Mammary epithelial cell (primary cell): ENCODE data around the gene TBX19.

Experiments
- CTCF ChIP-seq, 2 donors: IDR thresholded peaks in 1 of 2; conservative IDR thresholded peaks in 1 of 2; 2 replicates each; pipeline ENCODE4 v1.5.1; 2011 to 2012; ENCODE audit warnings: inconsistent platforms in 2 of 2, low read length in 2 of 2, mild to moderate bottlenecking in 2 of 2, control low read depth in 1 of 2, low read depth in 1 of 2; ENCODE audit not compliant: insufficient read depth in 1 of 2; ENCODE audit errors: extremely low read depth in 1 of 2
- EZH2 ChIP-seq: IDR thresholded peaks from 2 replicates; pipeline ENCODE4 v1.6.1; 2012; ENCODE audit warnings: low read length, inconsistent platforms, borderline replicate concordance

DNA sequence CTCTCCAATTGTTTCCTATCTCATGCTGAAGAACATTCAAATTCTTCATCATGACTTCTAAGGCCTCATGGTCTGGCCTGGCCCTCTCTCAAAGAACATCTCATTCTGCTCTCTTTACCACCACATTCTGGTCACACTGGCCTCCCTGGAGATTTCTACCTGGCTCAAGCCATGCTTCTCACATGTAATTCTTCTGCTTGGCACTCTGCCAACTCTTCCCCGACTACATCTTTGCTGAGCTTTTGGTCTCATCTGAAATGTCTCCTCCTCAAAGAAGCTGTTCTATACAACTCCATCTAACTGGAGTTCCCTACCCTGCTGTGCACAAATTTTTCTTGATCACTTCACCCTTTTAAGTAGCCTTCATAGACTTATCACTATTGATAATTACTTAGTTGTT is 1.4 kb upstream of the TBX19 start:
- TF ChIP-seq CTCF (conservative IDR thresholded peaks at IDR 0.05 in 1 of 2, IDR thresholded peaks at IDR 0.05 in 1 of 2; ENCODE audit: extremely low read depth in 1 of 2, insufficient read depth in 1 of 2, low read depth in 1 of 2, low read length in 2 of 2) (no peak), EZH2 (no peak)
